HL-60 (cell line): ENCODE data around the gene TMEM80.

Experiments
- CTCF ChIP-seq: IDR thresholded peaks from one replicate; pipeline ENCODE4 v1.5.1; 2011; ENCODE audit warnings: low read length, control low read depth, inconsistent platforms; ENCODE audit not compliant: insufficient read depth
- POLR2AphosphoS5 ChIP-seq: IDR thresholded peaks from 2 replicates; pipeline ENCODE4 v1.6.1; 2012; ENCODE audit warnings: low read depth
- REST ChIP-seq: IDR thresholded peaks from 2 replicates; pipeline ENCODE4 v1.6.1; 2012; ENCODE audit warnings: low read depth; ENCODE audit not compliant: insufficient replicate concordance
- SPI1 ChIP-seq: IDR thresholded peaks from 2 replicates; pipeline ENCODE4 v1.6.1; 2012; ENCODE audit warnings: low read depth, mild to moderate bottlenecking, borderline replicate concordance

- TF ChIP-seq CTCF (no peak), SPI1 (no peak), POLR2AphosphoS5 (no peak), REST (no peak)
Measured at GRCh38 chr11:707817-708420, 12.3 kb downstream of the TMEM80 start.
